NT2/D1 (cell line): Measurements from ENCODE around the gene ZSWIM6.

Experiments used
- SUZ12 ChIP-seq: IDR thresholded peaks from 2 replicates; pipeline ENCODE4 v1.6.1; 2011; ENCODE audit not compliant: insufficient read length, insufficient read depth; ENCODE audit errors: extremely low read depth
- YY1 ChIP-seq: IDR thresholded peaks from 2 replicates; pipeline ENCODE4 v1.6.1; 2011; ENCODE audit not compliant: insufficient read length, insufficient read depth
- ZNF274 ChIP-seq: IDR thresholded peaks from 2 replicates; pipeline ENCODE4 v1.6.1; 2011; ENCODE audit warnings: mild to moderate bottlenecking, low read depth, low read length

GRCh38 chr5:61431923-61432620, 100.0 kb downstream of the ZSWIM6 start:
- no peak for TF ChIP-seq YY1
- no peak for TF ChIP-seq SUZ12
- TF ChIP-seq ZNF274, result no peak
